Fibroblast of the conjunctiva (primary cell): Measurements from ENCODE around the gene UBN2.

Source experiments
- DNase-seq: peaks from one replicate; pipeline ENCODE4 v3.0.0-alpha.2; 2010; ENCODE audit warnings: low read depth

UBN2 gene

GRCh38 chr7:139231513-139232376 lies 708 bp downstream of the UBN2 start:
- no peak for DNase-seq

DNA sequence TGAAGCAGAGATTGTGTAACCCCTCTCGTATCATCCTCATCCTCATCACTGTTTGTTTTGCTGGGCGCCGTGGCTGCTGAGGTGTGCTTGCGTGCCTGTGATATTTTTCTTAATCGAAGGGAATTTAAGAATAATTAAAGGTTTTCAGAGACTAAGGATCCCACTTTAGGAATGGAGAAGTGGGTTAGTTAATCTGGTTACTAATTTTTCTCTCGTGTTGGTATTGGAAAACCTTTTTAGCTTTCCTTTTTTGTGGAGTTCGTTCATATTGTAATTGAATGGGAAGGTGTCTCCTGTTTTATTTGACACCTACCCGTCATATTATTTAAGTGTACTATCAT lies 1.3 kb downstream of the UBN2 start:
- DNase-seq = no peak

GRCh38 chr7:139232904-139233303 lies 1.9 kb downstream of the UBN2 start:
- DNase-seq = no peak

DNA sequence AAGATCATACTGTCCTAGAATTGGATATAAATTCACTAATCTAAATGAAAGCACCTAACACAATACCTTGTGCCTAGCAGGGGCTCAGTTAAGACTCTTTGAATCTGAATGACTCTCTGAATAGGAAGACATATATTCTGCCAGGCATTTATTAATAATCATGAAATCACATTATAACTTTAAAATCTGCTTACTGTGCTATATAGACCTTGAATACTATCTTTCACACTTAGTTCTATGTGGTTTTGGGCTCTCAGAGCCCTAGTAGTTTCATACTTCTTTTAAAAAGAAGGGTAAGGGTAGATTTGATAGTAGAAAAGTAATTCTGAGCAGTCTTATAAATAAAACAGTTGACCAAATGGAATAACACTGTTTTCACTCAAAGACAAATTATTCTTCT lies 10.2 kb downstream of the UBN2 start:
- no peak for DNase-seq

DNA sequence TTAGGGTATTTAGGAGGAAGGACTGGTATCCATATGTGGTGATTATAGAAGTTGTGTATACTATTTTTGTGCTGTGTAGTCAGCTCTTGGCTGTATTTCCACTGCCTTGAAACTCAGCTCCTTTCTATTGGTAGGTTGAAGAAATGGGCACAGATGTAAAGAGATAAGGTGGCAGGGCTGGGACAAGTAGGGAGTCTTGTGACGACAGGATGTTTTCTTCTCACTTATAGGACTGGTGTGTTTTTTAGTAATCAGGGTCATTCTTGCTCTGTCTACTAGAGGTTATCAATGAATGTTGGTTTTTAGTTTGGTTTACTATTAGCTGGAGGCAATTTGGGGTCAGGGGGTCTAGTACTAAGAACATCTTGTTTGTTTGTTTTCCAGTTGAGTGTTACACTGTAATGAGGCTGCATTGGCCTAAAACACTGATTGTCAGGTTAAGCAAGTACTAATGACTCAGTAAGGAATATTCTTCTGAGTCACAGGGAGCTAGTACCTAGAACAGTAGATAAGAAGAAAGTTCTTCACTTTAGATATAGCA lies 11.8 kb downstream of the UBN2 start:
- DNase-seq = no peak

- no peak for DNase-seq
Observed at GRCh38 chr7:139245401-139245800, 14.4 kb downstream of the UBN2 start.

DNA sequence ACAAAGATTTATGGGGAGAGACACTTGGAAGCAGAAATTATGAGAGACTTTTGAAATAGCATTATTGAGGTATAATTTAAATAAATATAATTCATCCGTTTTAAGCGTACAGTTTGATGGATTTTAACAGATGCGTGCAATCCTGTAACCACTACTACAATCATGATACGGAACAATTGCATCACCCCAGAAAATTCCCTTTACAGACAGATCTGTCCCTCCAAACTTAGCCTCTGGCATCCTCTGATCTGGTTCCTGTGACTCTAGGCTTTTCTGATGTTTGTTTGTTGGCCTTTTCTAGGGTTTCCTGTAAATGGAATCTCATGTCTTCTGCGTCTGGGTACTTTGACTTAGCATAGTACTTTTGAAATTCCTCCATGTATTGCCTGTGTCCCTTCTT lies 15.5 kb downstream of the UBN2 start:
- DNase-seq = no peak

GRCh38 chr7:139246905-139247304 lies 15.9 kb downstream of the UBN2 start:
- peak; percentile 49 for DNase-seq

DNA sequence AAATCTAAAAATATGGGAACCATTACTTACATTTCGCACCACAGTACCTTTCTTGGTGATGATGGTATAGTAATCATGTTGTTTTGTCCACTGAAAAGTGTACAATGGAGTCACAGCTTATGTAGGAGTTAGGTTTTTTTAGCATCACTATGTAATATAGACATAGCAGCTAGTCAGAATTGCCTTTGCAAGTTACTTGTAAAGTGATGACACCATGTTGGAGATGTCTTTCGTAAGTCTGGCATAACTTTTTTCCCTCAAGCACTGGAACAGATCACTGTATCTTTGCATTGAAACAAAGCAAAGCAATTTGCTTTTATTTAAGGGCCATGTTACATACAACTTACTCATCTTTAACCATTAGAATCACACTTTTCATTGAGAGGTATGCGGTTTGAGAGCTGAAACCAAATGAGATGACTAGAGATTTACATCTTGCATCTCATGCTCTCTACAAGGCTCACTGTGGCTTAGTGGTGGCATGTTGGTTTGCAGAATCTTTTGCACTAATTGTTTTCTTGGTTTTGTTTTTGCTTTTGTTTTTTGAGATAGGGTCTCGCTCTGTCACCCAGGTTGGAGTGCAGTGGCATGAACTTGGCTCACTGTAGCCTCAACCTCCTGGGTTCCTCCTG lies 18.3 kb downstream of the UBN2 start:
- DNase-seq = no peak

DNA sequence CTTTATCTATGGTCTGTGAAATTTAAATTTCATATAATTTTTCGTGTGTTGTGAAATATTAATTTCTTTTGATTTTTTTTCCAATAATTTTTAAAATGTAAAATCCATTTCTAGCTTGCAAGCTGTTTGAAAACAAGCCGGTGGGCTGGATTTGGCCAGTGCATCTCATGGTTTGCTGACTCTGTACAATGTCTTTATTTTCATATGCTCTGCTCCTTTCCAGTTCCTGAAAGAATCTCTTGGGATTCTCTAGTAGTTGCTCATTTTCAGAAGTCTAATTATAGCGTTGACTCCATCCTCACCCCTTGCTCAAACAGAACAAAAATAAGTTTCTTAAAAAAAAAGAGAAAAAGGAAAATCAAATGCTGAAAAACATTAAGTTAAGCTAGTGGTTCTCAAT lies 21.4 kb downstream of the UBN2 start:
- DNase-seq = no peak

DNA sequence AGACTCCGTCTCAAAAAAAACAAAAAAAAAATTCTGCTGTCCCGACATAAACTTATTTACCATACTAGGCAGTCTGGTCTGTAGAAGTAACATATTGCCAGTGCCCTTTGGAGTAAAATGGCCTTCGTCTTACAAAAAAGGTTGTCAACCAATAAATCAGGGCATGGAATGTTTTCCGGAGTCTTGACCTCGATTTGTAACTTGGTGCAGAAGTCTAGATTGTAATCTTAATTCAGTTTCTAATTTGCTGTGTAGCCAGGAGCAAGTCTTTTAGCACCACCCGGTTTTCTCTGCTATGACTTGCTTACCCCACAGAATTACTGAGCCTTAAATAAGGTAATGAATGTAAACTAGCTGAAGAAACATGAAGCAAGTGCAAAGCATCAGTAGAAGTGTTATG lies 23.2 kb downstream of the UBN2 start:
- DNase-seq = no peak

DNA sequence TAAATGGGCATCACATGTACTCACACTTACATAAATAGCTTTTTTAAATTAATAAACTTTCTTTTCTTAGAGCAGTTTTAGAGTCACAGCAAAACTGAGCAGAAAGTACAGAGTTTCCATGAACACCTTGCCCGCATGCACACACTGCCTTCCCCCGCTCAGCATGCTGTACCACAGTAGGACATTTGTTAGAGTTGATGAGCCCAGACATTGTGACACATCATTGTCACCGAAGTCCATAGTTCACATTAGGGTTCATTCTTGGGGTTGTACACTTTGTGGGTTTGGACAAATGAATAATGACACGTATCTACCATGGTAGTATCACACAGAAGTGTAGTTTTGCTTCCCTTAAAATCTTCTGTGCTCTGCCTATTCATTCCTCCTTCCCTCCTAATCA lies 23.7 kb downstream of the UBN2 start:
- no peak for DNase-seq

- no peak for DNase-seq
Observed at GRCh38 chr7:139255290-139255689, 24.3 kb downstream of the UBN2 start.

GRCh38 chr7:139259142-139259541 lies 28.1 kb downstream of the UBN2 start:
- DNase-seq = no peak

DNA sequence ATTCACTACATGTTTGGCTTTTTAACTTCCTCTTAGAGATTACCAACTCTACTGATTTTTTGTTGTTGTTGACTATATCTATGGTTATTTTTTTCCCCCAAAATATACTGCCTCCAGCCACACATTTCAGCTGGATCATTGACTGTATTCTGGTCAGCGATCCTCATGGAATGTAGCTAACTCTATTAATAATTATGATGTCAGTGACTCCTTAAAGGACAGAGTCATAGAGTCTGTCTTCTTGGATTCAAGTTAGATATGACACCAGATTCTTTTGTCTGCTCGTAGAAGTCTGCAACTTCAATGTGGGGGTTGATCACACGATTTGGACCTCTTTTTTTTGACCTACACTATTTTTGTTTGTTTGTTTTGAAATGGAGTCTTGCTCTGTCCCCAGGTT lies 33.2 kb downstream of the UBN2 start:
- no peak for DNase-seq

DNA sequence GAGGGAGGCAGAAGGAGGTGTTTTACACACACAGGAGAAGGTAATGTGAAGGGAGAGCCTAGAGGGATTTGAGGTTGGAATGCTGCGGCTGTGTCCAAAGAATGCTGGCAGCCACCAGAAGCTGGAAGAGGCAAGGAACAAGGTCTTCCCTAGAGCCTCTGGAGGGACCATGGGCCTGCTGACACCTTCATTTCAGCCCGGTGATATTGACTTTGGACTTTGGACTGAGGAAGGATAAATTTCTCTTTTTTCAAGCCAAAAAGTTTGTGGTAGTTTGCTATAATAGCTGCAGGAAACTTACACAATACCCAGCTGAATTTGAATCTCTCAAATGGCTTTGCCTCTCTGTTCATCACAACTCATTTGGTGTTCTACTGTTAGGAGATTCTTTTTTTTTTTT lies 34.6 kb downstream of the UBN2 start:
- no peak for DNase-seq

- no peak for DNase-seq
Observed at GRCh38 chr7:139271718-139272628, 40.9 kb downstream of the UBN2 start.

DNA sequence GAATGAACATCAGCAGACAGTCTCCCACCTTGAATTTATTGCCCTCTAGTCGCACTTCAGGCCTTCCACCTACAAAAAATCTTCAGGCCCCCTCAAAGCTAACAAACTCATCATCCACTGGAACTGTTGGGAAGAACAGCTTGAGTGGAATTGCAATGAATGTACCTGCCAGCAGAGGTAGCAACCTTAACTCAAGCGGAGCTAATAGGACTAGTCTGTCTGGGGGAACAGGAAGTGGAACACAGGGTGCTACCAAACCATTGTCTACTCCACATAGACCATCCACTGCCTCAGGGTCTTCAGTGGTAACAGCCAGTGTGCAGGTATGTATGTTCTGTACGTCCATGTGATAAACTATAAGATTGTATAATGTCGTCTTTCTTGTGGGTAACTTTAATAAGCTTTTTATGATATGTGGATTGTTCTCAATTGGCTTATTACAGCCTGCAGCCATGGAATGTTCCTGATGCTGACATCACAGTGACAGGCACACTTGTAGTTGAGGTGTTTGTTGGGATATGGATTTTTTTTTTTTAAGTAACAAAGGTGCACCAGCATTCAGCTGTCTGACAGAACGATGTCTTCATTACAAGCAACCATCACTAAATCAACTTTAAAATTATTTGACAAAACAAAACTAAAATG lies 53.3 kb downstream of the UBN2 start:
- DNase-seq = no peak

- DNase-seq = no peak
Observed at GRCh38 chr7:139286144-139286543, 55.1 kb downstream of the UBN2 start.

GRCh38 chr7:139292821-139293220 lies 61.8 kb downstream of the UBN2 start:
- no peak for DNase-seq

- DNase-seq = no peak
Observed at GRCh38 chr7:139293534-139293933, 62.5 kb downstream of the UBN2 start.

GRCh38 chr7:139294241-139294640 lies 63.2 kb downstream of the UBN2 start:
- no peak for DNase-seq
